Astrocyte (in vitro differentiated cells and primary cell): ENCODE measurements around the gene CFAP52.

Source experiments
- CTCF ChIP-seq: IDR thresholded peaks from 2 replicates; pipeline ENCODE4 v1.5.1; 2011; ENCODE audit warnings: low read depth, mild to moderate bottlenecking, inconsistent platforms, low read length, moderate library complexity; ENCODE audit not compliant: insufficient read depth
- EZH2 ChIP-seq: IDR thresholded peaks from 2 replicates; pipeline ENCODE4 v1.6.1; 2012; ENCODE audit warnings: mild to moderate bottlenecking, low read length, inconsistent platforms; ENCODE audit not compliant: insufficient read depth

GRCh38 chr17:9557857-9558256 lies 18.6 kb upstream of the CFAP52 start:
- no peak for TF ChIP-seq CTCF
- no peak for TF ChIP-seq EZH2
